HG03060 (cell line): Measurements from ENCODE around the gene HYOU1.
A peak's percentile ranks its signal among the peaks of the same experiment; 100 is the strongest.
"Not testable (repeated sequence)": the region's sequence is repeated elsewhere in the genome, so short reads cannot be mapped to it uniquely, and the experiment has no call there.

ENCODE experiments used
- ATAC-seq: cut with Tn5 transposase; IDR thresholded peaks from one replicate; pipeline ENCODE4 v1.9.1; 2021; ENCODE audit warnings: low read depth, moderate number of reproducible peaks; ENCODE audit not compliant: unreplicated experiment

HYOU1 gene

GRCh38 chr11:119087123-119087522 is 30.1 kb upstream of the HYOU1 start:
- no peak for ATAC-seq

- ATAC-seq, result no peak
Observed at GRCh38 chr11:119085437-119085847, 28.4 kb upstream of the HYOU1 start.

GRCh38 chr11:119084663-119085436 is 27.8 kb upstream of the HYOU1 start, which contains the start of gene HMBS:
Gene HMBS (plus strand): TSS chr11:119084881. CDS start chr11:119085034, 153 bp downstream.
- ATAC-seq, result peak; percentile 71

GRCh38 chr11:119081682-119082260 is 24.8 kb upstream of the HYOU1 start:
- no peak for ATAC-seq

- no peak for ATAC-seq
Observed at GRCh38 chr11:119078675-119079420, 21.8 kb upstream of the HYOU1 start.

- no peak for ATAC-seq
Observed at GRCh38 chr11:119077839-119078238, 20.8 kb upstream of the HYOU1 start.

GRCh38 chr11:119067371-119068222 is 10.6 kb upstream of the HYOU1 start, which contains the start of gene VPS11:
Gene VPS11 (plus strand): TSS chr11:119067818. CDS start chr11:119067824, 6 bp downstream.
- peak; percentile 79 for ATAC-seq

GRCh38 chr11:119065369-119065768 is 8.4 kb upstream of the HYOU1 start:
- no peak for ATAC-seq

GRCh38 chr11:119062779-119063178 is 5.8 kb upstream of the HYOU1 start:
- no peak for ATAC-seq

GRCh38 chr11:119061256-119061655 is 4.3 kb upstream of the HYOU1 start:
- no peak for ATAC-seq

- ATAC-seq, result not testable (repeated sequence)
Observed at GRCh38 chr11:119059128-119059527, 2.1 kb upstream of the HYOU1 start.

GRCh38 chr11:119056421-119056999 is 495 bp downstream of the HYOU1 start:
- no peak for ATAC-seq

GRCh38 chr11:119055901-119056300 is 1.1 kb downstream of the HYOU1 start:
- no peak for ATAC-seq

GRCh38 chr11:119054418-119054817 is 2.6 kb downstream of the HYOU1 start:
- no peak for ATAC-seq

GRCh38 chr11:119052163-119052814 is 4.7 kb downstream of the HYOU1 start:
- no peak for ATAC-seq

GRCh38 chr11:119051440-119052162 is 5.4 kb downstream of the HYOU1 start:
- ATAC-seq, result no peak

- ATAC-seq, result no peak
Observed at GRCh38 chr11:119049081-119049480, 7.9 kb downstream of the HYOU1 start.

- no peak for ATAC-seq
Observed at GRCh38 chr11:119048644-119049043, 8.4 kb downstream of the HYOU1 start.

- ATAC-seq, result no peak
Observed at GRCh38 chr11:119047205-119047604, 9.8 kb downstream of the HYOU1 start.
